Progenitor cell of endocrine pancreas (in vitro differentiated cells): ENCODE results near the gene KLHL13. TPM values are rescaled to one million over a fixed set of nuclear protein-coding genes. Genes with fewer than 3 reads are reported as not detected.
"Not testable (repeated sequence)": the region's sequence is repeated elsewhere in the genome, so short reads cannot be mapped to it uniquely, and the experiment has no call there.

Source experiments
- DNase-seq: peaks from one replicate; pipeline ENCODE4 v3.0.0; 2021; ENCODE audit warnings: low spot score; ENCODE audit not compliant: unreplicated experiment
- H3K27ac Mint-ChIP-seq: 2 replicates; pipeline ENCODE4 v1.8.0; 2021; ENCODE audit warnings: mild to moderate bottlenecking, moderate library complexity, mixed read lengths
- H3K27me3 Mint-ChIP-seq: 2 replicates; pipeline ENCODE4 v1.8.0; 2021; ENCODE audit warnings: mixed read lengths
- H3K36me3 Mint-ChIP-seq: 2 replicates; pipeline ENCODE4 v1.8.0; 2022; ENCODE audit warnings: mixed read lengths; ENCODE audit not compliant: insufficient read depth
- H3K4me1 Mint-ChIP-seq: 2 replicates; pipeline ENCODE4 v1.8.0; 2021; ENCODE audit warnings: low read depth, mixed read lengths
- H3K4me3 Mint-ChIP-seq: 2 replicates; pipeline ENCODE4 v1.8.0; 2021; ENCODE audit warnings: low read depth, mild to moderate bottlenecking, moderate library complexity, mixed read lengths
- H3K9me3 Mint-ChIP-seq: 2 replicates; pipeline ENCODE4 v1.8.0; 2021; ENCODE audit warnings: low read depth, mixed read lengths
- CTCF ChIP-seq: fragments of 200-600 bp; sonication (generic); IDR thresholded peaks from one replicate; pipeline ENCODE4 v1.5.0; 2021; ENCODE audit warnings: antibody characterized with exemption, mild to moderate bottlenecking; ENCODE audit not compliant: unreplicated experiment
- total RNA-seq: library from RNA; stranded (reverse); gene quantifications from 2 replicates; pipeline ENCODE4 v1.2.1, GENCODE V29; 2021

The KLHL13 gene
- total RNA-seq, 1 donor from 2014 or later: 5.6 TPM

GRCh38 chrX:118025226-118025625 lies 91.4 kb downstream of the KLHL13 start:
- DNase-seq: no peak
- H3K27me3 Mint-ChIP-seq: no peaks in the 10 kb centered on the region
- H3K4me1 Mint-ChIP-seq: no peaks in the 10 kb centered on the region
- no peaks in the 10 kb centered on the region for H3K36me3 Mint-ChIP-seq
- no peak overlapping the region for H3K4me3 Mint-ChIP-seq
- no peak for TF ChIP-seq CTCF
- H3K27ac Mint-ChIP-seq: no peak overlapping the region
- H3K9me3 Mint-ChIP-seq: peaks cover 20% of the 10 kb centered on the region

- no peaks in the 10 kb centered on the region for H3K27me3 Mint-ChIP-seq
- no peaks in the 10 kb centered on the region for H3K36me3 Mint-ChIP-seq
- H3K27ac Mint-ChIP-seq: no peak overlapping the region
- DNase-seq: no peak
- TF ChIP-seq CTCF: no peak
- peaks cover 20% of the 10 kb centered on the region for H3K9me3 Mint-ChIP-seq
- H3K4me3 Mint-ChIP-seq: no peak overlapping the region
- no peaks in the 10 kb centered on the region for H3K4me1 Mint-ChIP-seq
Measured at GRCh38 chrX:118024482-118024881, 92.1 kb downstream of the KLHL13 start.

GRCh38 chrX:118022753-118023152 lies 93.9 kb downstream of the KLHL13 start:
- Mint-ChIP-seq H3K4me1 (no peaks in the 10 kb centered on the region), H3K9me3 (peaks cover 23% of the 10 kb centered on the region), H3K4me3 (no peak overlapping the region), H3K27ac (no peak overlapping the region), H3K27me3 (no peaks in the 10 kb centered on the region), H3K36me3 (no peaks in the 10 kb centered on the region)
- DNase-seq: no peak
- TF ChIP-seq CTCF: no peak

- Mint-ChIP-seq H3K4me1 (no peaks in the 10 kb centered on the region), H3K36me3 (peaks cover 3% of the 10 kb centered on the region), H3K27ac (no peak overlapping the region), H3K9me3 (peaks cover 41% of the 10 kb centered on the region), H3K4me3 (no peak overlapping the region), H3K27me3 (no peaks in the 10 kb centered on the region)
- TF ChIP-seq CTCF: no peak
- DNase-seq: no peak
Measured at GRCh38 chrX:118016422-118016821, 100.2 kb downstream of the KLHL13 start.

DNA sequence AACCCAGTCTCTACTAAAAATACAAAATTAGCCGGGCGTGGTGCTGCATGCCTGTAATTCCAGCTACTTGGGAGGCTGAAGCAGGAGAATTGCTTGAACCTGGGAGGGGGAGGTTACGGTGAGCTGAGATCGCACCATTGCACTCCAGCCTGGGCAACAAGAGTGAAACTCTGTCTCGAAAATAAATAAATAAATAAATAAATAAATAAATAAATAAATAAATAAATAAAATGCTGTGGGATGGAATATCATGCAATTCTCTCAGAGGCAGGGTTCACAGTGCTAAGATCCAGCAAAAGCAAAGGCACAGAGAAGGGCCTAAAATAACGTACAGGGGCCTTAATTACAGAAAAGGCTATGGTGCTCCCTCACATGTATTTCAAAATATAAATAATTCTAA lies 114.2 kb downstream of the KLHL13 start:
- H3K4me1 Mint-ChIP-seq, H3K27ac Mint-ChIP-seq, H3K27me3 Mint-ChIP-seq, DNase-seq, H3K36me3 Mint-ChIP-seq, H3K4me3 Mint-ChIP-seq: not testable (repeated sequence)
- H3K9me3 Mint-ChIP-seq: peaks cover 21% of the 10 kb centered on the region

GRCh38 chrX:118000518-118000917 lies 116.1 kb downstream of the KLHL13 start:
- no peak for TF ChIP-seq CTCF
- H3K27ac Mint-ChIP-seq: no peak overlapping the region
- no peak for DNase-seq
- H3K36me3 Mint-ChIP-seq: no peaks in the 10 kb centered on the region
- H3K9me3 Mint-ChIP-seq: peaks cover 20% of the 10 kb centered on the region
- H3K27me3 Mint-ChIP-seq: no peaks in the 10 kb centered on the region
- no peaks in the 10 kb centered on the region for H3K4me1 Mint-ChIP-seq
- no peak overlapping the region for H3K4me3 Mint-ChIP-seq
